ENCODE results near the gene LRRFIP1.

Gene LRRFIP1

DNA sequence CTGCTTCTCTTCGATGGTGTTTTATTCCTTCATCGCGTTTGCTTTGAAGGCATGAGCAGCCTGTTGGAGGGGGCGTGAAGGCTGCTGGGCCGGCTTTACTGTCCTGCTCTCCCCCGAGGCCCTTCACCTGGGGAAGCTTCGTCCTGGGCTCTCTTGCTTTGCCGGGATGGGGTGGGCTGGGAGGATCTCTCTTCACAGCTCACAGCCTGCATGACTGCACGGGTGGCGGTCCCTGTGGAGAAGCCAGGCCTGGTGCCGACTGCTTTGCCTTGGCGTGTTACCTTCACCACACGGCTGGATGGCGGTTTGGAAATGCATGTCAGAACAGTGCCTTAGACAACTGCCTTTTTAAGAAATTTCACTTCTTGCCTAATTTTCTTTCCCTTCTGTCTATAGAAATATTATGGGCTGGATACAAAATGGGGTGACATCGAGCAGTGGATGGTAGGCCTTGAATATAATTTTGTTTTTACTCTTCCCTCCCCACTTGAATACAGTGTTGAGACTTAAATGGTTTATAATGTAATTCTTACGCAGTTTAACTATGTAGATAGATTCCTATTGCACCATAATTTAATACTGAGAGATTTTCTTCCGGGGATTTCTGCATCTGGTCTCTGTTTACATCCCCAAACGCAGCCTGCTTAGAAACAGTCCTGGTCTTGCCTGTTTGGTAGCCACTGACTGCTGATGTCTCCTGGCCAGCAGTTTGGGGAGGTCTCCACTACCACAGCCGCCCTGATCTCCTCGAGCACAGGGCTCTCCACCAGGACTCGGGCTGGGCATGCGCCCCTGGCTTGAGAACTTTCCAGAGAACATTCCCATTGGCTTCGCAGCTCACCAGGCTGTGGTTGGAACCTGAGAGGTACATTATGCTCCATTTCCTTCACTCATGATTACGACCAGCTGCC is 90.2 kb downstream of the LRRFIP1 start:
- Histone ChIP-seq H3K9me3 (ENCODE audit: severe bottlenecking) (no peaks in the 10 kb centered on the region), H3K36me3 (ENCODE audit: low read depth) (peaks cover 55% of the 10 kb centered on the region), H3K27ac (ENCODE audit: poor library complexity, severe bottlenecking) (no peak overlapping the region), H3K27me3 (ENCODE audit: insufficient read depth, poor library complexity, severe bottlenecking) (no peaks in the 10 kb centered on the region), H3K4me3 (ENCODE audit: severe bottlenecking) (no peak overlapping the region), H3K4me1 (ENCODE audit: insufficient read depth, poor library complexity, severe bottlenecking) (peaks cover 33% of the 10 kb centered on the region)
- no peak for ATAC-seq (ENCODE audit: low read depth)
- TF ChIP-seq, protein P1, sequence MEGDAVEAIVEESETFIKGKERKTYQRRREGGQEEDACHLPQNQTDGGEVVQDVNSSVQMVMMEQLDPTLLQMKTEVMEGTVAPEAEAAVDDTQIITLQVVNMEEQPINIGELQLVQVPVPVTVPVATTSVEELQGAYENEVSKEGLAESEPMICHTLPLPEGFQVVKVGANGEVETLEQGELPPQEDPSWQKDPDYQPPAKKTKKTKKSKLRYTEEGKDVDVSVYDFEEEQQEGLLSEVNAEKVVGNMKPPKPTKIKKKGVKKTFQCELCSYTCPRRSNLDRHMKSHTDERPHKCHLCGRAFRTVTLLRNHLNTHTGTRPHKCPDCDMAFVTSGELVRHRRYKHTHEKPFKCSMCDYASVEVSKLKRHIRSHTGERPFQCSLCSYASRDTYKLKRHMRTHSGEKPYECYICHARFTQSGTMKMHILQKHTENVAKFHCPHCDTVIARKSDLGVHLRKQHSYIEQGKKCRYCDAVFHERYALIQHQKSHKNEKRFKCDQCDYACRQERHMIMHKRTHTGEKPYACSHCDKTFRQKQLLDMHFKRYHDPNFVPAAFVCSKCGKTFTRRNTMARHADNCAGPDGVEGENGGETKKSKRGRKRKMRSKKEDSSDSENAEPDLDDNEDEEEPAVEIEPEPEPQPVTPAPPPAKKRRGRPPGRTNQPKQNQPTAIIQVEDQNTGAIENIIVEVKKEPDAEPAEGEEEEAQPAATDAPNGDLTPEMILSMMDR (IDR thresholded peaks at IDR 0.05; ENCODE audit: poor library complexity, severe bottlenecking) = no peak
- no peak for DNase-seq (ENCODE audit: low spot score)

DNA sequence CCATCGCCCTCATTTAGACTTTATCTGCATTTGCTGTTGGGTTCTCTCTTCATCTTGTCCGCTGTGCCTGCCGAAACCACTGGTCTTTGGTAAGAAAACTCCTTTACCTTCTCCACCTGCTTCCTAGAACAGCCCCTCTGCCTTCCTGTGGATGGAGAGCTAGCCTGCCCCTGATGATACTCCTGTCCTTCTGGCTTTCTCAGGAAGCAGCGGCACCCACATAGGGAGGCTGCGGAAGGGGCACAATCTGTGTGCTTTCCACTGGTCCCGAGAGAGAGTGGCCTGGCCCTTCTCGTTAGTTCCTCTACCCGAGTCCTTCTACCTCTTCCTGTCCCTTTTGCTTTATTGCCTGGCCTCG is 90.9 kb downstream of the LRRFIP1 start:
- peaks cover 60% of the 10 kb centered on the region for H3K36me3 ChIP-seq (ENCODE audit: low read depth)
- no peak overlapping the region for H3K27ac ChIP-seq (ENCODE audit: poor library complexity, severe bottlenecking)
- H3K9me3 ChIP-seq (ENCODE audit: severe bottlenecking) = no peaks in the 10 kb centered on the region
- TF ChIP-seq, protein P1 (IDR thresholded peaks at IDR 0.05; ENCODE audit: poor library complexity, severe bottlenecking) = no peak
- no peaks in the 10 kb centered on the region for H3K27me3 ChIP-seq (ENCODE audit: insufficient read depth, poor library complexity, severe bottlenecking)
- DNase-seq (ENCODE audit: low spot score) (no peak), ATAC-seq (ENCODE audit: low read depth) (no peak)
- no peak overlapping the region for H3K4me3 ChIP-seq (ENCODE audit: severe bottlenecking)
- H3K4me1 ChIP-seq (ENCODE audit: insufficient read depth, poor library complexity, severe bottlenecking) = peaks cover 35% of the 10 kb centered on the region

DNA sequence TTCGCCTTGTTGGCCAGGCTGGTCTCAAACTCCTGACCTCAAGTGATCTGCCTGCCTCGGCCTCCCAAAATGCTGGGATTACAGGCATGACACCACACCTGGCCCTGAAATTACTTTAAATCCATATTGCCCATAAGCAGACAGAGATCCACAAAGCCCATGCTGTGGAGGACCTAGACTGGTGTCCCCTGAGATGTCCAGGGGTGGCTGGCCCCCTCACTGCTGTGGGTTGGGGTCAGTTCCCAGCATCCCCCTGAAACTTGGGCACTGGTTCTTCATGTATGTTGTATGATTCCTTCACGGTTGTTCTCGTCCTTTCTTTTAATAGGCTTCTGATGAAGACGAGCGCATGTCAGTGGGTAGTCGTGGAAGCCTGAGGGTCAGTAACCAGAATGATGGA is 93.1 kb downstream of the LRRFIP1 start:
- Histone ChIP-seq H3K27ac (ENCODE audit: poor library complexity, severe bottlenecking) (no peak overlapping the region), H3K36me3 (ENCODE audit: low read depth) (peaks cover 66% of the 10 kb centered on the region), H3K9me3 (ENCODE audit: severe bottlenecking) (no peaks in the 10 kb centered on the region), H3K4me3 (ENCODE audit: severe bottlenecking) (no peak overlapping the region), H3K27me3 (ENCODE audit: insufficient read depth, poor library complexity, severe bottlenecking) (no peaks in the 10 kb centered on the region), H3K4me1 (ENCODE audit: insufficient read depth, poor library complexity, severe bottlenecking) (peaks cover 28% of the 10 kb centered on the region)
- ATAC-seq (ENCODE audit: low read depth) (no peak), DNase-seq (ENCODE audit: low spot score) (no peak)
- TF ChIP-seq, protein P1 (IDR thresholded peaks at IDR 0.05; ENCODE audit: poor library complexity, severe bottlenecking) = no peak

DNA sequence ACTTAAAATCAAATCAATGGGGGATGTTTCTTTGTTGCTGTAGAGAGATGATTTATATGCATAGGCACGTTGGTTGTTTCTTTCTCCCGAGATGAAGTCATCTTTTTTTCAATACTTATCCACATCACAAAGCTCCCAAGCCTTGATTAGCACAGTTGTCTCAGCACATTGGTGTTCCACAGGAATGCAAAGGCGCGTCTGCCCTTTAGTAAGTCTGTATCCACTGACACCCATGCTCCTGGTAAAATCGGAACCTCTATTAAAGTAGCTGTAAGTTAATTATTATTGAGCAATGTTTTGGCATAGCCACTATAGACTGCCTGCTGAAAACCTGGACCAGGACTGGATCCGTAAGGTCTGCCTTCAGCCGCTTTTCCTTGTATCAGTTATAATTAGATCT is 93.6 kb downstream of the LRRFIP1 start:
- Histone ChIP-seq H3K36me3 (ENCODE audit: low read depth) (peaks cover 70% of the 10 kb centered on the region), H3K4me3 (ENCODE audit: severe bottlenecking) (no peak overlapping the region), H3K4me1 (ENCODE audit: insufficient read depth, poor library complexity, severe bottlenecking) (peaks cover 26% of the 10 kb centered on the region), H3K9me3 (ENCODE audit: severe bottlenecking) (no peaks in the 10 kb centered on the region), H3K27ac (ENCODE audit: poor library complexity, severe bottlenecking) (no peak overlapping the region), H3K27me3 (ENCODE audit: insufficient read depth, poor library complexity, severe bottlenecking) (no peaks in the 10 kb centered on the region)
- ATAC-seq (ENCODE audit: low read depth) (no peak), DNase-seq (ENCODE audit: low spot score) (no peak)
- TF ChIP-seq, protein P1 (IDR thresholded peaks at IDR 0.05; ENCODE audit: poor library complexity, severe bottlenecking) = no peak

DNA sequence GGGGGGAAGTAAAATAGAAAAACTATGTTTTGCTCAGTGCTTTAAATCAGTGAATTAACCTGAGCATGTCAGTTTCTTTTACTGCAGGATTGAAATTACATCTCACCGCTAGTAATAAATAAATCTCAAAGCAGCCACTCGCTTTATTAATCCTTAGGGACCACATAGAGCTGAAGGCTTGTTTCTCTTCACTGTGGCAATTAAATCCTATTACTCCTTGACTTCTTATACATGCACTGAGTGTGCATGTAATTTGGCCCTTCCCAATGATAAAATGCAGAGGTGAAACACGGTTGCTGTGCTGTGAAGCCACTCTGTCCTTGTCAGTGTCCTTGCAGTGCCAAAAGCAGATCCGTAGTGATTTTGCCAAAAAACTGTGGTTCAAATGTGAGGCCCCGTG is 94.1 kb downstream of the LRRFIP1 start:
- no peak for ATAC-seq (ENCODE audit: low read depth)
- H3K36me3 ChIP-seq (ENCODE audit: low read depth) = peaks cover 70% of the 10 kb centered on the region
- peaks cover 30% of the 10 kb centered on the region for H3K4me1 ChIP-seq (ENCODE audit: insufficient read depth, poor library complexity, severe bottlenecking)
- no peaks in the 10 kb centered on the region for H3K9me3 ChIP-seq (ENCODE audit: severe bottlenecking)
- TF ChIP-seq, protein P1 (IDR thresholded peaks at IDR 0.05; ENCODE audit: poor library complexity, severe bottlenecking) = no peak
- no peak overlapping the region for H3K4me3 ChIP-seq (ENCODE audit: severe bottlenecking)
- no peaks in the 10 kb centered on the region for H3K27me3 ChIP-seq (ENCODE audit: insufficient read depth, poor library complexity, severe bottlenecking)
- no peak overlapping the region for H3K27ac ChIP-seq (ENCODE audit: poor library complexity, severe bottlenecking)
- no peak for DNase-seq (ENCODE audit: low spot score)
